Measurements from ENCODE around the gene A2M. TPM values are rescaled to one million over a fixed set of nuclear protein-coding genes. Genes with fewer than 3 reads are reported as not detected.

A2M gene
- total RNA-seq (233 TPM), polyA plus RNA-seq (ENCODE audit: insufficient read depth in 1 of 8, insufficient read length in 8 of 8, low replicate concordance in 1 of 8) (100 to 1,000 TPM; 279 to 347 (median 307) TPM)
- long read RNA-seq, donor 1, full-length matches to known transcripts, result 11 of 26 reads
- long read RNA-seq, donor 1, partial matches to known transcripts, result 15 of 26 reads
- long read RNA-seq, donor 1, other reads (novel, unspliced or antisense), result 0 of 26 reads
- long read RNA-seq, donor 2, full-length matches to known transcripts, result 5 of 5 reads
- long read RNA-seq, donor 2, partial matches to known transcripts, result 0 of 5 reads
- long read RNA-seq, donor 2, other reads (novel, unspliced or antisense), result 0 of 5 reads
- long read RNA-seq, donor 3, full-length matches to known transcripts, result 46 of 123 reads
- long read RNA-seq, donor 3, partial matches to known transcripts, result 71 of 123 reads
- long read RNA-seq, donor 3, other reads (novel, unspliced or antisense), result 6 of 123 reads
- long read RNA-seq, donor 4, full-length matches to known transcripts, result 23 of 71 reads
- long read RNA-seq, donor 4, partial matches to known transcripts, result 48 of 71 reads
- long read RNA-seq, donor 4, other reads (novel, unspliced or antisense), result 0 of 71 reads
- long read RNA-seq, donor 5, full-length matches to known transcripts, result 36 of 205 reads
- long read RNA-seq, donor 5, partial matches to known transcripts, result 169 of 205 reads
- long read RNA-seq, donor 5, other reads (novel, unspliced or antisense), result 0 of 205 reads
- long read RNA-seq, donor 6, full-length matches to known transcripts, result 44 of 100 reads
- long read RNA-seq, donor 6, partial matches to known transcripts, result 56 of 100 reads
- long read RNA-seq, donor 6, other reads (novel, unspliced or antisense), result 0 of 100 reads
- long read RNA-seq, donor 7, full-length matches to known transcripts, result 21 of 92 reads
- long read RNA-seq, donor 7, partial matches to known transcripts, result 71 of 92 reads
- long read RNA-seq, donor 7, other reads (novel, unspliced or antisense), result 0 of 92 reads
- long read RNA-seq, donor 8, full-length matches to known transcripts, result 49 of 109 reads
- long read RNA-seq, donor 8, partial matches to known transcripts, result 60 of 109 reads
- long read RNA-seq, donor 8, other reads (novel, unspliced or antisense), result 0 of 109 reads
- long read RNA-seq, donor 9, full-length matches to known transcripts, result 26 of 111 reads
- long read RNA-seq, donor 9, partial matches to known transcripts, result 85 of 111 reads
- long read RNA-seq, donor 9, other reads (novel, unspliced or antisense), result 0 of 111 reads
- long read RNA-seq, donor 10, full-length matches to known transcripts, result 46 of 158 reads
- long read RNA-seq, donor 10, partial matches to known transcripts, result 112 of 158 reads
- long read RNA-seq, donor 10, other reads (novel, unspliced or antisense), result 0 of 158 reads
- long read RNA-seq, donor 11, full-length matches to known transcripts, result 27 of 80 reads
- long read RNA-seq, donor 11, partial matches to known transcripts, result 53 of 80 reads
- long read RNA-seq, donor 11, other reads (novel, unspliced or antisense), result 0 of 80 reads

- peak within 1 kb of the TSS; percentile 74 for H3K27ac ChIP-seq (ENCODE audit: low read length)
- no peaks in the 10 kb centered on the region for H3K4me1 ChIP-seq (ENCODE audit: control insufficient read depth, insufficient read depth, low read length)
- no peaks in the 10 kb centered on the region for H3K36me3 ChIP-seq (ENCODE audit: control insufficient read depth, insufficient read depth, low read length)
- no peaks in the 10 kb centered on the region for H3K9me3 ChIP-seq (replicated peaks; ENCODE audit: control insufficient read depth, low read depth, low read length)
- no peaks in the 10 kb centered on the region for H3K27me3 ChIP-seq (ENCODE audit: control insufficient read depth, insufficient read depth, low read length)
- peak; percentile 82 for DNase-seq
- peak within 1 kb of the TSS; percentile 41 for H3K4me3 ChIP-seq (ENCODE audit: low read length)
- 41% methylated on average over 4 of the region's 9 CpGs for WGBS (ENCODE audit: insufficient coverage)
Measured at GRCh38 chr12:9115731-9116559, at the start of gene A2M. TSS of gene A2M (minus strand) at chr12:9115919. CDS start at chr12:9115849, 70 bp downstream.

- DNase-seq, result peak; percentile 35
- no peaks in the 10 kb centered on the region for H3K36me3 ChIP-seq (ENCODE audit: control insufficient read depth, insufficient read depth, low read length)
- H3K27ac ChIP-seq (ENCODE audit: low read length), result peak overlapping the region; percentile 62
- 80% methylated on average over 2 of the region's 5 CpGs for WGBS (ENCODE audit: insufficient coverage)
- H3K4me1 ChIP-seq (ENCODE audit: control insufficient read depth, insufficient read depth, low read length), result peaks cover 2% of the 10 kb centered on the region
- no peaks in the 10 kb centered on the region for H3K27me3 ChIP-seq (ENCODE audit: control insufficient read depth, insufficient read depth, low read length)
- no peaks in the 10 kb centered on the region for H3K9me3 ChIP-seq (replicated peaks; ENCODE audit: control insufficient read depth, low read depth, low read length)
- H3K4me3 ChIP-seq (ENCODE audit: low read length), result no peak overlapping the region
Measured at GRCh38 chr12:9163392-9163791, 47.7 kb upstream of the A2M start.

- Histone ChIP-seq H3K36me3 (ENCODE audit: control insufficient read depth, insufficient read depth, low read length) (no peaks in the 10 kb centered on the region), H3K4me1 (ENCODE audit: control insufficient read depth, insufficient read depth, low read length) (no peaks in the 10 kb centered on the region), H3K9me3 (replicated peaks; ENCODE audit: control insufficient read depth, low read depth, low read length) (no peaks in the 10 kb centered on the region), H3K4me3 (ENCODE audit: low read length) (no peak overlapping the region), H3K27ac (ENCODE audit: low read length) (no peak overlapping the region), H3K27me3 (ENCODE audit: control insufficient read depth, insufficient read depth, low read length) (no peaks in the 10 kb centered on the region)
- WGBS (ENCODE audit: insufficient coverage), result 70% methylated on average over 4 of the region's 4 CpGs
- DNase-seq, result no peak
Measured at GRCh38 chr12:9156119-9156518, 40.4 kb upstream of the A2M start.

- H3K9me3 ChIP-seq (replicated peaks; ENCODE audit: control insufficient read depth, low read depth, low read length), result peaks cover 2% of the 10 kb centered on the region
- no peaks in the 10 kb centered on the region for H3K27me3 ChIP-seq (ENCODE audit: control insufficient read depth, insufficient read depth, low read length)
- no peak overlapping the region for H3K4me3 ChIP-seq (ENCODE audit: low read length)
- WGBS (ENCODE audit: insufficient coverage), result 100% methylated on average over 2 of the region's 6 CpGs
- H3K36me3 ChIP-seq (ENCODE audit: control insufficient read depth, insufficient read depth, low read length), result no peaks in the 10 kb centered on the region
- no peak for DNase-seq
- H3K4me1 ChIP-seq (ENCODE audit: control insufficient read depth, insufficient read depth, low read length), result no peaks in the 10 kb centered on the region
- H3K27ac ChIP-seq (ENCODE audit: low read length), result no peak overlapping the region
Measured at GRCh38 chr12:9149372-9149771, 33.7 kb upstream of the A2M start.

- H3K27me3 ChIP-seq (ENCODE audit: control insufficient read depth, insufficient read depth, low read length), result no peaks in the 10 kb centered on the region
- no peak overlapping the region for H3K27ac ChIP-seq (ENCODE audit: low read length)
- H3K9me3 ChIP-seq (replicated peaks; ENCODE audit: control insufficient read depth, low read depth, low read length), result peaks cover 6% of the 10 kb centered on the region
- H3K4me3 ChIP-seq (ENCODE audit: low read length), result no peak overlapping the region
- H3K4me1 ChIP-seq (ENCODE audit: control insufficient read depth, insufficient read depth, low read length), result no peaks in the 10 kb centered on the region
- DNase-seq, result no peak
- 40% methylated on average over 1 of the region's 2 CpGs for WGBS (ENCODE audit: insufficient coverage)
- H3K36me3 ChIP-seq (ENCODE audit: control insufficient read depth, insufficient read depth, low read length), result no peaks in the 10 kb centered on the region
Measured at GRCh38 chr12:9148926-9149325, 33.2 kb upstream of the A2M start.

GRCh38 chr12:9147461-9147860, 31.7 kb upstream of the A2M start:
- no peaks in the 10 kb centered on the region for H3K4me1 ChIP-seq (ENCODE audit: control insufficient read depth, insufficient read depth, low read length)
- no peak overlapping the region for H3K27ac ChIP-seq (ENCODE audit: low read length)
- no peaks in the 10 kb centered on the region for H3K27me3 ChIP-seq (ENCODE audit: control insufficient read depth, insufficient read depth, low read length)
- no peak for DNase-seq
- H3K4me3 ChIP-seq (ENCODE audit: low read length), result no peak overlapping the region
- H3K36me3 ChIP-seq (ENCODE audit: control insufficient read depth, insufficient read depth, low read length), result no peaks in the 10 kb centered on the region
- WGBS (ENCODE audit: insufficient coverage), result no CpG with 5 or more reads among the region's 2 CpGs
- H3K9me3 ChIP-seq (replicated peaks; ENCODE audit: control insufficient read depth, low read depth, low read length), result peaks cover 9% of the 10 kb centered on the region

GRCh38 chr12:9144730-9145106, 29.0 kb upstream of the A2M start:
- peaks cover 9% of the 10 kb centered on the region for H3K9me3 ChIP-seq (replicated peaks; ENCODE audit: control insufficient read depth, low read depth, low read length)
- H3K27me3 ChIP-seq (ENCODE audit: control insufficient read depth, insufficient read depth, low read length), result no peaks in the 10 kb centered on the region
- DNase-seq, result no peak
- WGBS (ENCODE audit: insufficient coverage), result no CpG with 5 or more reads among the region's 4 CpGs
- no peak overlapping the region for H3K27ac ChIP-seq (ENCODE audit: low read length)
- no peaks in the 10 kb centered on the region for H3K36me3 ChIP-seq (ENCODE audit: control insufficient read depth, insufficient read depth, low read length)
- H3K4me3 ChIP-seq (ENCODE audit: low read length), result no peak overlapping the region
- H3K4me1 ChIP-seq (ENCODE audit: control insufficient read depth, insufficient read depth, low read length), result no peaks in the 10 kb centered on the region

GRCh38 chr12:9143929-9144729, 28.4 kb upstream of the A2M start:
- no peaks in the 10 kb centered on the region for H3K27me3 ChIP-seq (ENCODE audit: control insufficient read depth, insufficient read depth, low read length)
- H3K36me3 ChIP-seq (ENCODE audit: control insufficient read depth, insufficient read depth, low read length), result no peaks in the 10 kb centered on the region
- H3K4me1 ChIP-seq (ENCODE audit: control insufficient read depth, insufficient read depth, low read length), result no peaks in the 10 kb centered on the region
- no peak overlapping the region for H3K4me3 ChIP-seq (ENCODE audit: low read length)
- WGBS (ENCODE audit: insufficient coverage), result 100% methylated on average over 1 of the region's 3 CpGs
- H3K27ac ChIP-seq (ENCODE audit: low read length), result no peak overlapping the region
- H3K9me3 ChIP-seq (replicated peaks; ENCODE audit: control insufficient read depth, low read depth, low read length), result peaks cover 11% of the 10 kb centered on the region
- no peak for DNase-seq
